ENCODE data around the gene MYO15A.

MYO15A gene

GRCh38 chr17:18116078-18116477, 7.5 kb downstream of the MYO15A start:
- H3K9me3 Mint-ChIP-seq = no peaks in the 10 kb centered on the region
- H3K4me3 Mint-ChIP-seq = no peak overlapping the region
- H3K27ac Mint-ChIP-seq = no peak overlapping the region
- H3K36me3 Mint-ChIP-seq = no peaks in the 10 kb centered on the region
- H3K4me1 Mint-ChIP-seq = no peaks in the 10 kb centered on the region
- H3K27me3 Mint-ChIP-seq = peaks cover 1% of the 10 kb centered on the region

GRCh38 chr17:18117533-18117932, 9.0 kb downstream of the MYO15A start:
- Mint-ChIP-seq H3K4me3 (no peak overlapping the region), H3K36me3 (no peaks in the 10 kb centered on the region), H3K9me3 (no peaks in the 10 kb centered on the region), H3K27me3 (peaks cover 1% of the 10 kb centered on the region), H3K4me1 (no peaks in the 10 kb centered on the region), H3K27ac (no peak overlapping the region)

- no peaks in the 10 kb centered on the region for H3K36me3 Mint-ChIP-seq
- no peaks in the 10 kb centered on the region for H3K9me3 Mint-ChIP-seq
- H3K4me3 Mint-ChIP-seq = no peak overlapping the region
- no peaks in the 10 kb centered on the region for H3K4me1 Mint-ChIP-seq
- peaks cover 1% of the 10 kb centered on the region for H3K27me3 Mint-ChIP-seq
- no peak overlapping the region for H3K27ac Mint-ChIP-seq
These were observed 9.7 kb downstream of the MYO15A start for GRCh38 chr17:18117982-18118975.

- Mint-ChIP-seq H3K27me3 (peaks cover 1% of the 10 kb centered on the region), H3K27ac (no peak overlapping the region), H3K36me3 (no peaks in the 10 kb centered on the region), H3K4me1 (no peaks in the 10 kb centered on the region), H3K9me3 (no peaks in the 10 kb centered on the region), H3K4me3 (no peak overlapping the region)
These were observed 10.7 kb downstream of the MYO15A start for GRCh38 chr17:18119166-18119745.

- Mint-ChIP-seq H3K4me3 (no peak overlapping the region), H3K36me3 (no peaks in the 10 kb centered on the region), H3K9me3 (no peaks in the 10 kb centered on the region), H3K27me3 (peaks cover under 1% of the 10 kb centered on the region), H3K4me1 (no peaks in the 10 kb centered on the region), H3K27ac (no peak overlapping the region)
These were observed 11.4 kb downstream of the MYO15A start for GRCh38 chr17:18119938-18120337.

- Mint-ChIP-seq H3K9me3 (no peaks in the 10 kb centered on the region), H3K27me3 (no peaks in the 10 kb centered on the region)
These were observed 12.0 kb downstream of the MYO15A start for GRCh38 chr17:18120461-18121017.

GRCh38 chr17:18121144-18121910, 12.8 kb downstream of the MYO15A start:
- Mint-ChIP-seq H3K36me3 (no peaks in the 10 kb centered on the region), H3K27me3 (no peaks in the 10 kb centered on the region), H3K27ac (no peak overlapping the region), H3K9me3 (no peaks in the 10 kb centered on the region), H3K4me1 (no peaks in the 10 kb centered on the region), H3K4me3 (no peak overlapping the region)

More at GRCh38 chr17:18120461-18121017, 12.0 kb downstream of the MYO15A start:
- Mint-ChIP-seq H3K4me3 (no peak overlapping the region), H3K36me3 (no peaks in the 10 kb centered on the region), H3K27ac (no peak overlapping the region), H3K4me1 (no peaks in the 10 kb centered on the region)

- no peak overlapping the region for H3K4me3 Mint-ChIP-seq
- H3K27me3 Mint-ChIP-seq = no peaks in the 10 kb centered on the region
- H3K27ac Mint-ChIP-seq = no peak overlapping the region
- no peaks in the 10 kb centered on the region for H3K9me3 Mint-ChIP-seq
- no peaks in the 10 kb centered on the region for H3K4me1 Mint-ChIP-seq
- H3K36me3 Mint-ChIP-seq = no peaks in the 10 kb centered on the region
These were observed 14.6 kb downstream of the MYO15A start for GRCh38 chr17:18122990-18123753.

GRCh38 chr17:18124345-18125126, 16.0 kb downstream of the MYO15A start:
- H3K36me3 Mint-ChIP-seq = no peaks in the 10 kb centered on the region
- H3K9me3 Mint-ChIP-seq = no peaks in the 10 kb centered on the region
- H3K27me3 Mint-ChIP-seq = no peaks in the 10 kb centered on the region
- H3K4me1 Mint-ChIP-seq = no peaks in the 10 kb centered on the region
- H3K4me3 Mint-ChIP-seq = no peak overlapping the region
- H3K27ac Mint-ChIP-seq = no peak overlapping the region

- Mint-ChIP-seq H3K4me1 (no peaks in the 10 kb centered on the region), H3K4me3 (no peak overlapping the region), H3K36me3 (no peaks in the 10 kb centered on the region), H3K27ac (no peak overlapping the region), H3K9me3 (no peaks in the 10 kb centered on the region), H3K27me3 (no peaks in the 10 kb centered on the region)
These were observed 20.5 kb downstream of the MYO15A start for GRCh38 chr17:18129041-18129502.

GRCh38 chr17:18132711-18133110, 24.2 kb downstream of the MYO15A start:
- H3K4me3 Mint-ChIP-seq = no peak overlapping the region
- H3K27ac Mint-ChIP-seq = no peak overlapping the region
- no peaks in the 10 kb centered on the region for H3K4me1 Mint-ChIP-seq
- no peaks in the 10 kb centered on the region for H3K9me3 Mint-ChIP-seq
- no peaks in the 10 kb centered on the region for H3K27me3 Mint-ChIP-seq
- no peaks in the 10 kb centered on the region for H3K36me3 Mint-ChIP-seq

- Mint-ChIP-seq H3K27me3 (no peaks in the 10 kb centered on the region), H3K4me1 (peaks cover 5% of the 10 kb centered on the region), H3K9me3 (no peaks in the 10 kb centered on the region), H3K27ac (no peak overlapping the region), H3K36me3 (no peaks in the 10 kb centered on the region), H3K4me3 (no peak overlapping the region)
These were observed 27.8 kb downstream of the MYO15A start for GRCh38 chr17:18136357-18136756.

- Mint-ChIP-seq H3K36me3 (no peaks in the 10 kb centered on the region), H3K27ac (no peak overlapping the region), H3K27me3 (no peaks in the 10 kb centered on the region), H3K4me3 (no peak overlapping the region), H3K9me3 (no peaks in the 10 kb centered on the region), H3K4me1 (peaks cover 5% of the 10 kb centered on the region)
These were observed 29.7 kb downstream of the MYO15A start for GRCh38 chr17:18138065-18138749.

- H3K27me3 Mint-ChIP-seq = no peaks in the 10 kb centered on the region
- H3K4me3 Mint-ChIP-seq = no peak overlapping the region
- no peaks in the 10 kb centered on the region for H3K36me3 Mint-ChIP-seq
- H3K27ac Mint-ChIP-seq = no peak overlapping the region
- H3K4me1 Mint-ChIP-seq = peaks cover 5% of the 10 kb centered on the region
- H3K9me3 Mint-ChIP-seq = no peaks in the 10 kb centered on the region
These were observed 30.5 kb downstream of the MYO15A start for GRCh38 chr17:18139092-18139491.

All from activated naive CD4-positive, alpha-beta T cell treated with anti-CD3 and anti-CD28 coated beads, Interleukin-2, amount 50 U/mL, for 24 hours (primary cell).